IPS-NIHi7 (cell line): Measurements from ENCODE around the gene SSC5D.
A peak's percentile ranks its signal among the peaks of the same experiment; 100 is the strongest.

Experiments
- DNase-seq: peaks from one replicate; pipeline ENCODE4 v3.0.0; 2012; ENCODE audit warnings: mixed read lengths; ENCODE audit errors: extremely low spot score

The SSC5D gene

DNA sequence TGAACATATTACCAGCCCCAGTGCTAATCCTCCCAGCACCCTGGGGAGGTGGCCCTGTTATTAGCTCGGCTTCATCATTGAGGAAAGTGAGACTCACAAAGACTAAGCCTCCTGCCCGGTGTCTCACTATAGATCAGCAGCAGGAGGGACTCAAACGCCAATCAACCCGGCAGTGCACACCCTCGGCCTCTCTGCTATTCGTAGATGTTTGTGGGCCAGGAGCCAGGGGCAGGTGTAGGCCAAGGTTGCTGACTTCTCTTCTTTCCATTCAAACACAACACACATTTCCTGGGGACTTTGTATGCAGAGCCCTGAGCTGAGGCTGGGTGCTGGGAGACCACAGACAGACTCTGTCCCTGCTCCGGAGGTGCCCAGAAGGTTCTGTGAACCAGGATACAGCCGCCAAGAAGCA lies 66.5 kb downstream of the SSC5D start:
- DNase-seq = no peak

DNA sequence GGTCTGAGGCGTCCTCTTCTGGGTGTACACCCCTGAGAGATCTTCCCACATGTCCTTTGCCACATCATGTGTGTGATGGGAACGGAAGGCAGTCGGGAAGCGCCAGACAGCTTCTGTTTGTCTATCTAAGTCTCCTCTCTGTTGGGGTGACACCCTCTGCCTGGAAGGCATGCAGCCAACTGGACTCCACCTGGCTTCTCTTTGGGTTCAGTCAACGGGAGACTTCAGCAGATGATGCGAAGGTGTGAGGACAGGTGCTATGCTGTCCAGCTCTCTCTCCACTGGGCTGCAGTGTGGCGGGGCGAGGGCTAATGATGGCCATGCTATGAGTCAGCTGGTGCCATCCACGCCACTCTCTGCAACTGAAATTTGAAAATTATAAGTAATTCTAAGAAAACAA lies 71.4 kb downstream of the SSC5D start:
- no peak for DNase-seq

DNA sequence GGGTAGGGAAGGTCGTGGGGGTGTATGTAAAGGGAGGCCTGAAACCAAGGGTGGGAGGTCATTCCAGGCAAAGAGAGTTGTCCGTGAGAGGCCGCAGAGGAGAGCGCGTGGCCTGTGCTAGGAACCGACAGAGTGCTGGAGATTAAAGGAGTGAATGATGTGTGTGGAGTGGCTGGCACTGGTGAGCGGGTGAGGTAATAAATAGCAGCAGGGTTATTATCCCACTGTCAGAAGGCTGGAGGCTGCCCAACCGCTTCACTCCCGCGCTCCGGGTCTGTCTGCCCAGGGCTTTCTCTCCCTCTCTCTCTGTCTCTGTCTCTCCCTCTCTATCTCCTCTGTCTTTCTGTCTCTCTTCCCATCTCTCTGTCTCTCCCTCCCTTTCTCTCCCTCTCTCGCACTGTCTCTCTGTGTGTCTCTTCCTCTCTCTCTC lies 75.0 kb downstream of the SSC5D start:
- DNase-seq = peak; percentile 12

DNA sequence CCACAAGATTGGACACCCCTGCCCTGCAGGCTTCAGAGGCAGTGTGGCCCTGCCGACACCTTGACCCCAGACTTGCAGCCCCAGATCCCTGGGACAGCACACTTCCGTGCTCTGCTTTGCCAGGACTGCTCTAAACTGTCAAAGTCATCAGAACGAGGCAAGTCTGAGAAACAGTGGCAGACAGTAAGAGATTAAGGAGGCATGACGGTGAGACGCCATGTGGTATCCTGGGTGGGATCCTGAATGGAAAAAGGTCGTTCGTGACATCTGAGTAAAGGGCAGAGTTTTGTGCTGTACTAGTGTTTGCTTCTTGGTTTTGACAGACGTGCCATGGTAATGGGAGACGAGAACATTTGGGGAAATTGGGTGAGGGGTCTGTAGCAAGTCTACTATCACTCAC lies 78.6 kb downstream of the SSC5D start:
- DNase-seq = peak; percentile 6

DNA sequence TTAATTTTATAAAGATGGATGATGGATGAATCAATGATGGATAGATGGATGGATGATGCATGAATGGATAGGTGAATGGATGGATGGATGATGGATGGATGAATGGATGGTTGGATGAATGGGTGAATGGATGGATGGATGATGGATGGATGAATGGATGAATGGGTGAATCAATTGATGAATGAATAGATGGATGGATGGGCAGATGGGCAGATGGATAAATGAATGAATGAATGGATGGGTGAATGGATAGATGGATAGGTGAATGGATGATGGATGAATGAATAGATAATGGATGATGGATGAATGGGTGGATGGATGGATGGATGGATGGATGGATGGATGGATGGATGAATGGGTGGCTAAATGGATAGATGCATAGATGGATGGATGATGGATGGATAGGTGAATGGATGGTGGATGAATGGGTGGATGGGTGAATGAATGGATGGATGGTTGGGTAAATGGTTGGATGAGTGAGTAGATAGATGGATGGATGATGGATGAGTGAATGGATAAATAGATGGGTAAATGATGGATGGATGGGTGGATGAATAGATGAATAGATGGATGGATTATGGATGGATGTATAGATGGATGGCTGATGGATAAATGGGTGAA lies 79.6 kb downstream of the SSC5D start:
- no peak for DNase-seq
